HG03520 (cell line): ENCODE data around the gene ESR2.
"Not testable (repeated sequence)": the region's sequence is repeated elsewhere in the genome, so short reads cannot be mapped to it uniquely, and the experiment has no call there.

ENCODE experiments used
- ATAC-seq: cut with Tn5 transposase; IDR thresholded peaks from one replicate; pipeline ENCODE4 v1.9.1; 2021; ENCODE audit warnings: mild to moderate bottlenecking, moderate library complexity; ENCODE audit not compliant: unreplicated experiment

The ESR2 gene

GRCh38 chr14:64158608-64159007, 135.6 kb downstream of the ESR2 start:
- ATAC-seq = no peak

GRCh38 chr14:64149921-64150320, 144.2 kb downstream of the ESR2 start:
- ATAC-seq = no peak

GRCh38 chr14:64147126-64147790, 146.9 kb downstream of the ESR2 start:
- ATAC-seq = no peak

GRCh38 chr14:64137657-64138290, 156.4 kb downstream of the ESR2 start:
- no peak for ATAC-seq

- ATAC-seq = no peak
Measured at GRCh38 chr14:64126548-64126947, 167.6 kb downstream of the ESR2 start.

GRCh38 chr14:64125270-64125669, 168.9 kb downstream of the ESR2 start:
- ATAC-seq = no peak

- no peak for ATAC-seq
Measured at GRCh38 chr14:64123241-64123822, 170.8 kb downstream of the ESR2 start.

- no peak for ATAC-seq
Measured at GRCh38 chr14:64119980-64120379, 174.2 kb downstream of the ESR2 start.

GRCh38 chr14:64119500-64119899, 174.7 kb downstream of the ESR2 start:
- ATAC-seq = no peak

- no peak for ATAC-seq
Measured at GRCh38 chr14:64118892-64119291, 175.3 kb downstream of the ESR2 start.

- not testable (repeated sequence) for ATAC-seq
Measured at GRCh38 chr14:64118403-64118742, 175.8 kb downstream of the ESR2 start.

- ATAC-seq = no peak
Measured at GRCh38 chr14:64117671-64118402, 176.3 kb downstream of the ESR2 start.

GRCh38 chr14:64115401-64115800, 178.8 kb downstream of the ESR2 start:
- ATAC-seq = no peak

- ATAC-seq = no peak
Measured at GRCh38 chr14:64114796-64115195, 179.4 kb downstream of the ESR2 start.

GRCh38 chr14:64114166-64114565, 180.0 kb downstream of the ESR2 start:
- ATAC-seq = no peak

- ATAC-seq = no peak
Measured at GRCh38 chr14:64112867-64113678, 181.1 kb downstream of the ESR2 start.

- no peak for ATAC-seq
Measured at GRCh38 chr14:64110802-64111201, 183.4 kb downstream of the ESR2 start.

- ATAC-seq = no peak
Measured at GRCh38 chr14:64109819-64110554, 184.2 kb downstream of the ESR2 start.

GRCh38 chr14:64107438-64107837, 186.7 kb downstream of the ESR2 start:
- ATAC-seq = no peak

- ATAC-seq = no peak
Measured at GRCh38 chr14:64098120-64098519, 196.1 kb downstream of the ESR2 start.
